Panc1 (cell line): ENCODE data around the gene LHFPL2. TPM values are rescaled to one million over a fixed set of nuclear protein-coding genes. Genes with fewer than 3 reads are reported as not detected.

Source experiments
- ATAC-seq: fragments of 200-7000 bp; cut with Tn5 transposase; 2 replicates; pipeline ENCODE4 v1.9.1; 2020; ENCODE audit warnings: mild to moderate bottlenecking, moderate library complexity
- BruUV-seq: library from RNA; stranded (reverse); fragments of 400-500 nt; replicated peaks from 2 replicates; lab custom pipeline; 2021; lab: Mats Ljungman, UMichigan
- CTCF ChIA-PET: fragments of 300-600 bp; sonication (Branson Sonifier 250); formaldehyde crosslinking; loops from one replicate; lab custom pipeline; 2022; ENCODE audit warnings: antibody characterized with exemption; lab: Charles Lee
- POLR2A ChIA-PET: fragments of 300-600 bp; sonication (Branson Sonifier 250); formaldehyde crosslinking; loops from one replicate; lab custom pipeline; 2022; ENCODE audit warnings: antibody characterized with exemption; lab: Charles Lee
- DNase-seq: peaks from one replicate; pipeline ENCODE4 v3.0.0-alpha.2; 2010; ENCODE audit warnings: low read depth, low spot score
- H3K27ac ChIP-seq: 2 replicates; pipeline ENCODE4 v1.5.1; 2011; ENCODE audit warnings: mild to moderate bottlenecking, low read length, inconsistent platforms
- H3K27me3 ChIP-seq: fragments of 200-500 bp; sonication (Bioruptor generic); 2 replicates; pipeline ENCODE4 v1.6.0; 2014; ENCODE audit warnings: low read length, inconsistent platforms; ENCODE audit not compliant: control insufficient read depth, insufficient read depth
- H3K36me3 ChIP-seq: fragments of 200-500 bp; sonication (Bioruptor generic); 2 replicates; pipeline ENCODE4 v1.5.1; 2014; ENCODE audit warnings: inconsistent platforms, mild to moderate bottlenecking, low read length, moderate library complexity; ENCODE audit not compliant: control insufficient read depth, insufficient read depth
- H3K4me1 ChIP-seq: 2 replicates; pipeline ENCODE4 v1.5.1; 2011; ENCODE audit warnings: inconsistent platforms, mild to moderate bottlenecking, low read length, moderate library complexity; ENCODE audit not compliant: control insufficient read depth, insufficient read depth
- H3K4me3 ChIP-seq, 2 experiments: 2 replicates each; pipeline ENCODE4 v1.5.1; 2011 to 2012; ENCODE audit warnings: low read depth in 2 of 2, low read length in 2 of 2, mild to moderate bottlenecking in 2 of 2, inconsistent platforms in 1 of 2, moderate library complexity in 1 of 2
- H3K9me3 ChIP-seq: fragments of 200-500 bp; sonication (Bioruptor generic); 2 replicates; pipeline ENCODE4 v1.5.1; 2014; ENCODE audit warnings: low read depth, mild to moderate bottlenecking, inconsistent platforms, low read length, moderate library complexity; ENCODE audit not compliant: control insufficient read depth, insufficient read depth
- CTCF ChIP-seq: fragments of 450-650 bp; IDR thresholded peaks from 2 replicates; pipeline ENCODE4 v1.5.1; 2017; ENCODE audit warnings: mild to moderate bottlenecking
- POLR2AphosphoS5 ChIP-seq: IDR thresholded peaks from 2 replicates; pipeline ENCODE4 v1.6.1; 2012; ENCODE audit warnings: mild to moderate bottlenecking, low read depth, low read length, moderate library complexity
- REST ChIP-seq, 2 experiments: IDR thresholded peaks; 2 replicates each; pipeline ENCODE4 v1.6.1; 2011 to 2012; ENCODE audit warnings: low read depth in 2 of 2, control low read depth in 1 of 2, low read length in 1 of 2, mild to moderate bottlenecking in 1 of 2, moderate library complexity in 1 of 2; ENCODE audit not compliant: insufficient read depth in 1 of 2
- SIN3A ChIP-seq: IDR thresholded peaks from 2 replicates; pipeline ENCODE4 v1.6.1; 2012; ENCODE audit warnings: low read depth, mild to moderate bottlenecking, low read length, moderate library complexity, borderline replicate concordance; ENCODE audit not compliant: insufficient read depth
- TCF7L2 ChIP-seq: IDR thresholded peaks from 2 replicates; pipeline ENCODE4 v1.6.1; 2011; ENCODE audit warnings: mild to moderate bottlenecking, low read depth, low read length, inconsistent platforms
- in situ Hi-C: cut with HindIII; loops from 2 replicates; pipeline ENCODE4 v1.10.0; 2016; ENCODE audit warnings: low sequenced_read_pairs, low pct_unique_long_range_greater_than_20kb
- intact Hi-C: fragments of 100-400 bp; cut with micrococcal nuclease; formaldehyde crosslinking; loops from one replicate; pipeline ENCODE4 v1.10.0; 2022; ENCODE audit not compliant: unreplicated experiment
- total RNA-seq: library from RNA; stranded (reverse); gene quantifications from one replicate; pipeline ENCODE4 v1.2.1, GENCODE V29; 2021; ENCODE audit not compliant: unreplicated experiment

LHFPL2 gene
- total RNA-seq, 1 experiment from 2014 or later = 25.8 TPM

GRCh38 chr5:78654386-78654785 lies 5.8 kb upstream of the LHFPL2 start:
- ChIA-PET CTCF (no interaction called here), POLR2A (no interaction called here)
- ATAC-seq = no peak
- no peak overlapping the region for H3K4me3 ChIP-seq
- no peaks in the 10 kb centered on the region; the same call in 1 of the 2 replicates for H3K27me3 ChIP-seq
- no peaks in the 10 kb centered on the region for H3K9me3 ChIP-seq
- peaks cover 7% of the 10 kb centered on the region; the same call in 1 of the 2 replicates for H3K4me1 ChIP-seq
- in situ Hi-C loops (no loop called here), intact Hi-C loops (no loop called here)
- no peak for DNase-seq
- H3K27ac ChIP-seq = no peak overlapping the region
- TF ChIP-seq POLR2AphosphoS5 (no peak), TCF7L2 (no peak), SIN3A (no peak), CTCF (no peak), REST (IDR thresholded peaks at IDR 0.05; ENCODE audit: insufficient read depth in 1 of 2, low read depth in 2 of 2, low read length in 1 of 2) (no peak)
- no TSS peak for BruUV-seq
- no peaks in the 10 kb centered on the region for H3K36me3 ChIP-seq

- no peak overlapping the region for H3K27ac ChIP-seq
- H3K4me1 ChIP-seq = peaks cover 7% of the 10 kb centered on the region; the same call in 1 of the 2 replicates
- ChIA-PET CTCF (no interaction called here), POLR2A (no interaction called here)
- BruUV-seq = no TSS peak
- ATAC-seq = no peak
- no peak for TF ChIP-seq REST (IDR thresholded peaks at IDR 0.05; ENCODE audit: insufficient read depth in 1 of 2, low read depth in 2 of 2, low read length in 1 of 2)
- no peak for TF ChIP-seq CTCF
- TF ChIP-seq TCF7L2 = no peak
- no peak for TF ChIP-seq POLR2AphosphoS5
- no peak for TF ChIP-seq SIN3A
- in situ Hi-C loops = no loop called here
- H3K9me3 ChIP-seq = no peaks in the 10 kb centered on the region
- no peaks in the 10 kb centered on the region; the same call in 1 of the 2 replicates for H3K27me3 ChIP-seq
- intact Hi-C loops = no loop called here
- no peaks in the 10 kb centered on the region for H3K36me3 ChIP-seq
- DNase-seq = no peak
- no peak overlapping the region for H3K4me3 ChIP-seq
Measured at GRCh38 chr5:78653681-78654366, 5.3 kb upstream of the LHFPL2 start.
